Panc1 (cell line): Measurements from ENCODE around the gene GALNT14. TPM values are rescaled to one million over a fixed set of nuclear protein-coding genes. Genes with fewer than 3 reads are reported as not detected.

Source experiments
- ATAC-seq: fragments of 200-7000 bp; cut with Tn5 transposase; 2 replicates; pipeline ENCODE4 v1.9.1; 2020; ENCODE audit warnings: mild to moderate bottlenecking, moderate library complexity
- BruUV-seq: library from RNA; stranded (reverse); fragments of 400-500 nt; replicated peaks from 2 replicates; lab custom pipeline; 2021; lab: Mats Ljungman, UMichigan
- CTCF ChIA-PET: fragments of 300-600 bp; sonication (Branson Sonifier 250); formaldehyde crosslinking; loops from one replicate; lab custom pipeline; 2022; ENCODE audit warnings: antibody characterized with exemption; lab: Charles Lee
- POLR2A ChIA-PET: fragments of 300-600 bp; sonication (Branson Sonifier 250); formaldehyde crosslinking; loops from one replicate; lab custom pipeline; 2022; ENCODE audit warnings: antibody characterized with exemption; lab: Charles Lee
- DNase-seq: peaks from one replicate; pipeline ENCODE4 v3.0.0-alpha.2; 2010; ENCODE audit warnings: low read depth, low spot score
- H3K27ac ChIP-seq: 2 replicates; pipeline ENCODE4 v1.5.1; 2011; ENCODE audit warnings: mild to moderate bottlenecking, low read length, inconsistent platforms
- H3K27me3 ChIP-seq: fragments of 200-500 bp; sonication (Bioruptor generic); 2 replicates; pipeline ENCODE4 v1.6.0; 2014; ENCODE audit warnings: low read length, inconsistent platforms; ENCODE audit not compliant: control insufficient read depth, insufficient read depth
- H3K36me3 ChIP-seq: fragments of 200-500 bp; sonication (Bioruptor generic); 2 replicates; pipeline ENCODE4 v1.5.1; 2014; ENCODE audit warnings: inconsistent platforms, mild to moderate bottlenecking, low read length, moderate library complexity; ENCODE audit not compliant: control insufficient read depth, insufficient read depth
- H3K4me1 ChIP-seq: 2 replicates; pipeline ENCODE4 v1.5.1; 2011; ENCODE audit warnings: inconsistent platforms, mild to moderate bottlenecking, low read length, moderate library complexity; ENCODE audit not compliant: control insufficient read depth, insufficient read depth
- H3K4me3 ChIP-seq, 2 experiments: 2 replicates each; pipeline ENCODE4 v1.5.1; 2011 to 2012; ENCODE audit warnings: low read depth in 2 of 2, low read length in 2 of 2, mild to moderate bottlenecking in 2 of 2, inconsistent platforms in 1 of 2, moderate library complexity in 1 of 2
- H3K9me3 ChIP-seq: fragments of 200-500 bp; sonication (Bioruptor generic); 2 replicates; pipeline ENCODE4 v1.5.1; 2014; ENCODE audit warnings: low read depth, mild to moderate bottlenecking, inconsistent platforms, low read length, moderate library complexity; ENCODE audit not compliant: control insufficient read depth, insufficient read depth
- POLR2AphosphoS5 ChIP-seq: IDR thresholded peaks from 2 replicates; pipeline ENCODE4 v1.6.1; 2012; ENCODE audit warnings: mild to moderate bottlenecking, low read depth, low read length, moderate library complexity
- REST ChIP-seq, 2 experiments: IDR thresholded peaks; 2 replicates each; pipeline ENCODE4 v1.6.1; 2011 to 2012; ENCODE audit warnings: low read depth in 2 of 2, control low read depth in 1 of 2, low read length in 1 of 2, mild to moderate bottlenecking in 1 of 2, moderate library complexity in 1 of 2; ENCODE audit not compliant: insufficient read depth in 1 of 2
- SIN3A ChIP-seq: IDR thresholded peaks from 2 replicates; pipeline ENCODE4 v1.6.1; 2012; ENCODE audit warnings: low read depth, mild to moderate bottlenecking, low read length, moderate library complexity, borderline replicate concordance; ENCODE audit not compliant: insufficient read depth
- TCF7L2 ChIP-seq: IDR thresholded peaks from 2 replicates; pipeline ENCODE4 v1.6.1; 2011; ENCODE audit warnings: mild to moderate bottlenecking, low read depth, low read length, inconsistent platforms
- in situ Hi-C: cut with HindIII; loops from 2 replicates; pipeline ENCODE4 v1.10.0; 2016; ENCODE audit warnings: low sequenced_read_pairs, low pct_unique_long_range_greater_than_20kb
- intact Hi-C: fragments of 100-400 bp; cut with micrococcal nuclease; formaldehyde crosslinking; loops from one replicate; pipeline ENCODE4 v1.10.0; 2022; ENCODE audit not compliant: unreplicated experiment
- total RNA-seq: library from RNA; stranded (reverse); gene quantifications from one replicate; pipeline ENCODE4 v1.2.1, GENCODE V29; 2021; ENCODE audit not compliant: unreplicated experiment
- TF ChIP-seq, protein P1 (sequence below): fragments of 450-650 bp; IDR thresholded peaks from 2 replicates; pipeline ENCODE4 v1.5.1; 2017; ENCODE audit warnings: mild to moderate bottlenecking

Gene GALNT14
- total RNA-seq, 1 experiment from 2014 or later, result 0.67 TPM

DNA sequence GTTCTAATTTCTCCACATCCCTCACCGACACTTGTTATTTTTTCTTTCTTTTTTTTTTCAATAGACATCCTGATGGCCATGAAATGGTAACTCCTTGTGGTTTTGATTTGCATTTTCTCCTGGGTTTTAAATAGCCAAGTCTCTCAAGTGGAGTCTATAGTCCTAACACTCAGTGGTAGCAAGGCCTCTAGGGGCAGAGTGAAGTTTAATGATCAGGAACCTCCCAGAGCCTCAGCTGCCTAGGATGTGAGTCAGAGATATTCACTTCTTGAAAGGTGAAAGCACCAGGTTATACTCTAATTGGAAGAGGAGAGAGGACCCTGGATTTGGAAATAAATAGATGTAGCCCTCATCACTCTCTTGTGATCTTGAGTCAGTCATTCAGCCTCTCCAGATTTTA is 268.3 kb downstream of the GALNT14 start:
- H3K36me3 ChIP-seq, result no peaks in the 10 kb centered on the region
- no peaks in the 10 kb centered on the region for H3K9me3 ChIP-seq
- CTCF ChIA-PET, result no interaction called here
- no peak overlapping the region for H3K4me3 ChIP-seq
- no peaks in the 10 kb centered on the region for H3K4me1 ChIP-seq
- BruUV-seq, result no TSS peak
- DNase-seq (no peak), ATAC-seq (no peak)
- in situ Hi-C loops (no loop called here), intact Hi-C loops (loop anchor here (10.0 kb wide), 2 partner anchors 305 to 465 kb away; no protein-coding TSS in a partner anchor)
- TF ChIP-seq REST (IDR thresholded peaks at IDR 0.05; ENCODE audit: insufficient read depth in 1 of 2, low read depth in 2 of 2, low read length in 1 of 2) (no peak), POLR2AphosphoS5 (no peak), TCF7L2 (no peak), SIN3A (no peak)
- TF ChIP-seq, protein P1, sequence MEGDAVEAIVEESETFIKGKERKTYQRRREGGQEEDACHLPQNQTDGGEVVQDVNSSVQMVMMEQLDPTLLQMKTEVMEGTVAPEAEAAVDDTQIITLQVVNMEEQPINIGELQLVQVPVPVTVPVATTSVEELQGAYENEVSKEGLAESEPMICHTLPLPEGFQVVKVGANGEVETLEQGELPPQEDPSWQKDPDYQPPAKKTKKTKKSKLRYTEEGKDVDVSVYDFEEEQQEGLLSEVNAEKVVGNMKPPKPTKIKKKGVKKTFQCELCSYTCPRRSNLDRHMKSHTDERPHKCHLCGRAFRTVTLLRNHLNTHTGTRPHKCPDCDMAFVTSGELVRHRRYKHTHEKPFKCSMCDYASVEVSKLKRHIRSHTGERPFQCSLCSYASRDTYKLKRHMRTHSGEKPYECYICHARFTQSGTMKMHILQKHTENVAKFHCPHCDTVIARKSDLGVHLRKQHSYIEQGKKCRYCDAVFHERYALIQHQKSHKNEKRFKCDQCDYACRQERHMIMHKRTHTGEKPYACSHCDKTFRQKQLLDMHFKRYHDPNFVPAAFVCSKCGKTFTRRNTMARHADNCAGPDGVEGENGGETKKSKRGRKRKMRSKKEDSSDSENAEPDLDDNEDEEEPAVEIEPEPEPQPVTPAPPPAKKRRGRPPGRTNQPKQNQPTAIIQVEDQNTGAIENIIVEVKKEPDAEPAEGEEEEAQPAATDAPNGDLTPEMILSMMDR, result no peak
- POLR2A ChIA-PET, result no interaction called here
- 0 out of 2 replicates have a peak, but pooled peaks cover 2% of the 10 kb centered on the region for H3K27me3 ChIP-seq
- H3K27ac ChIP-seq, result no peak overlapping the region

- no TSS peak for BruUV-seq
- ATAC-seq, result no peak
- Histone ChIP-seq H3K4me1 (no peaks in the 10 kb centered on the region), H3K4me3 (no peak overlapping the region), H3K9me3 (no peaks in the 10 kb centered on the region), H3K36me3 (no peaks in the 10 kb centered on the region), H3K27ac (no peak overlapping the region), H3K27me3 (0 out of 2 replicates have a peak, but pooled peaks cover 2% of the 10 kb centered on the region)
- no peak for DNase-seq
- in situ Hi-C loops (no loop called here), intact Hi-C loops (loop anchor here (10.0 kb wide), 2 partner anchors 307 to 467 kb away; no protein-coding TSS in a partner anchor)
- CTCF ChIA-PET, result no interaction called here
- POLR2A ChIA-PET, result no interaction called here
- TF ChIP-seq POLR2AphosphoS5 (no peak), SIN3A (no peak), TCF7L2 (no peak), REST (IDR thresholded peaks at IDR 0.05; ENCODE audit: insufficient read depth in 1 of 2, low read depth in 2 of 2, low read length in 1 of 2) (no peak)
- TF ChIP-seq, protein P1, result no peak
Measured at GRCh38 chr2:30867385-30867784, 270.9 kb downstream of the GALNT14 start.
